Peyer's patch (tissue), 4 donors: Measurements from ENCODE around the gene UCK2.

Experiments used
- POLR2A ChIP-seq, 2 donors: fragments of 450-650 bp; IDR thresholded peaks; one replicate each; pipeline ENCODE4 v1.5.1; 2017; ENCODE audit warnings: antibody characterized with exemption in 2 of 2, mild to moderate bottlenecking in 2 of 2, moderate library complexity in 2 of 2
- TF ChIP-seq, protein P1 (sequence below), 6 experiments: fragments of 450-650 bp in 4 of 6; fragments of 200-600 bp in 2 of 6; sonication (generic) in 1 of 6; IDR thresholded peaks; one replicate each; pipeline ENCODE4 v1.5.1; 2017 to 2019; ENCODE audit warnings: antibody characterized with exemption in 6 of 6, mild to moderate bottlenecking in 3 of 6, moderate library complexity in 1 of 6

GRCh38 chr1:165910764-165911421 is 83.5 kb downstream of the UCK2 start:
- peak; percentile 70 to 75 for TF ChIP-seq POLR2A (IDR thresholded peaks at IDR 0.05)
- TF ChIP-seq, protein P1, sequence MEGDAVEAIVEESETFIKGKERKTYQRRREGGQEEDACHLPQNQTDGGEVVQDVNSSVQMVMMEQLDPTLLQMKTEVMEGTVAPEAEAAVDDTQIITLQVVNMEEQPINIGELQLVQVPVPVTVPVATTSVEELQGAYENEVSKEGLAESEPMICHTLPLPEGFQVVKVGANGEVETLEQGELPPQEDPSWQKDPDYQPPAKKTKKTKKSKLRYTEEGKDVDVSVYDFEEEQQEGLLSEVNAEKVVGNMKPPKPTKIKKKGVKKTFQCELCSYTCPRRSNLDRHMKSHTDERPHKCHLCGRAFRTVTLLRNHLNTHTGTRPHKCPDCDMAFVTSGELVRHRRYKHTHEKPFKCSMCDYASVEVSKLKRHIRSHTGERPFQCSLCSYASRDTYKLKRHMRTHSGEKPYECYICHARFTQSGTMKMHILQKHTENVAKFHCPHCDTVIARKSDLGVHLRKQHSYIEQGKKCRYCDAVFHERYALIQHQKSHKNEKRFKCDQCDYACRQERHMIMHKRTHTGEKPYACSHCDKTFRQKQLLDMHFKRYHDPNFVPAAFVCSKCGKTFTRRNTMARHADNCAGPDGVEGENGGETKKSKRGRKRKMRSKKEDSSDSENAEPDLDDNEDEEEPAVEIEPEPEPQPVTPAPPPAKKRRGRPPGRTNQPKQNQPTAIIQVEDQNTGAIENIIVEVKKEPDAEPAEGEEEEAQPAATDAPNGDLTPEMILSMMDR (IDR thresholded peaks at IDR 0.05): peak in 1 of 6 experiments; percentile 1
